ENCODE measurements around the gene CDADC1.
A peak's percentile ranks its signal among the peaks of the same experiment; 100 is the strongest.

The CDADC1 gene

DNA sequence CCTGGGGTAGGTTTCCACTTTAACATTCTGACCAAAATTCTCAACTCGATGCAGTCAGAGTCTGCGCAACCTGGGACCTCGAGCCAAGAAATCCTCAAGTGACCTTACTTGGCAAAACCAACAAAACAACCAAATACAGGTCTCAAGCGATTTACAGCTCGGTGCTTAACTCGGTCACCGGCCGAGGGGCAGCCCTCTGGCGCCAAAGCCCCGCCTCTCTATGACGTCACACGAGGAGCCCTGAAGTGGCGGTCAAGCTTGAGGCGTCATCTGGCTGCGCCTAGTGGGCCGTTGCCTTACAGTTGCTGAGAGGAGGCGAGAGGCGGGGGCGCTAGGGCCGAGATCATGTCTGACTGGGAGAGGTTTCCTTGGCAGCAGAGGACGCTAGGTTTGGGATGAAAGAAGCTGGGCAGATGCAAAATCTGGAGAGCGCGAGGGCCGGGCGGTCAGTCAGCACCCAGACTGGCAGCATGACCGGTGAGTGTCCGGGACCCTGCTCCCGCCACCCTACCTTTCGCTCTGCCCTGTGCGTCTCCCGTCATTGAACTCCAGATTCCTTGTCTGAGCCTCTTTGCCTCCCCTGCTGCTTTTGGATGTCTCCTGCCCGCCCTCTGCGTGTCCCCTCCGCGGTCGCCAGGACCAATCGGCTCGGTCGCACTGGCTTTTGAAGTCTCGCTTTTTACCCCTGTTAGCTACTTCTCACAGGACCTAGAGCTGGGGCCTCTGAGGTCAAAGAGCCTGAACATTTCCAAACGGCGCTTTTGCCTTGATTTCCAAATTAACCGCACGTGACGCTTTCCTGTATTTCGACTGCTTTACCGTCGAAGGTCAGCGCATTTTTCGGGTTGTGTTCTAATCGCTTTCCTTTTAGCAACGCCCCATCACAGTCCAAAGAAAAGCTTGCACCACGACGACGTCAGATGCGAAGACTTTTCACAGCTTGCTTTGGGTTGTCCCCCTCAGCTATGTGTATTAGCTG lies at the start of gene CDADC1:
Gene CDADC1, plus strand, starts transcription at position 283 of the 979 bp plus-strand sequence. Its CDS starts 113 bp downstream, at position 396.
- peak; percentile 82 for DNase-seq

DNA sequence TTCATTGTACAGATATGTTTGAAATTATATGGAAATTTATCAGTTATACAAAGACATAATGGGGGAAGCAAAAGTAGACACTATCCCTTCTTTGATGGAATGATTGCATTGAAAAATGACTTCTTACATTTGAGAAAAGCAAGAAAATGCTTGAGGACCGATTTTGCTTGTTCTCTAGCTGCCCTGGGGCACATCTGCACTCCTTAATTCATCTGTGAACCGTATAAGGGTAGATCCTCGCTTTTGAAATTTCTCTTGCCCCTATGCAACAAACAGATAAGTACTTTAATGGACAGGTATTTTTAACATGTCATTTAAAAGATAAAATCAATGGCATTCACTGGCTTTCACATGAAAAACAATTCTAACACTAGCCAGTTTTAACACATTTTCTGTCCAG lies 41.1 kb upstream of the CDADC1 start:
- DNase-seq: no peak

DNA sequence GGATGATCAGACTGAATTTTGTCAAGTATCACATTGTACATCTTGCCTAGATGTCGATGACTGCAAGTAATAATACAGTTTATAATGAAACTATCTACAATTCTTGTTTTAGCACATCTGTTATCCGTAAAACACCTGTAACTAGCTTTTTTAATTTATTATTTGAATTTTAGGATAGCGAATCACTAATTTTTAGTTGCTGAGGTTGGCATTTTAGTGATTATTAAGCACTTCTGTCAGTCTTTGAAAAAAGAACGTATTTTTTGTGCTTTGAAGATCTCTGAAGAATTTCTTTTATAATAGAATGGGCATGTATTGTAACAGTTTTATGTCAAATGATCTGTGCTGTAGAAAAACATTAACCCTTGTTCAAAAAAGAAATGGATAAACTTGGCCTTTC lies 39.1 kb upstream of the CDADC1 start:
- no peak for DNase-seq

DNA sequence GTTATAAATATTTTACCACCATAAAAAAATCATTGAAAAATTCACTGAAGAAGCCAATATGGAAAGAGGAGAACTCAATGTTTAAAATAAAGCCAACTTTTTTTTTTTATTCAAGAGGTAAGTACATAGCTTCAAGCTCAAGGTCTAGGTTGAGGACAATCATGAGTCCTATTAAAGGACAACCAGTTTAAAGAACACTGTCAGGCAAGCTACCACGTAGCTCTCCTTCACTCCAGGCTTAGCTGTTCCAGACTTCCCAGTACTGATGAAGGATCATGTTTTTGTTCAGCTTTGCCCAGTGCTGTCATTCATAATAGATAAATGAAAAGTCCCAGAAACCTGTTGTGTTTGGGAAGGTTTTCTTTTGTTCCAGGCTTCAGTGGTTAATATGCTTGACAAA lies 37.6 kb upstream of the CDADC1 start:
- no peak for DNase-seq

DNA sequence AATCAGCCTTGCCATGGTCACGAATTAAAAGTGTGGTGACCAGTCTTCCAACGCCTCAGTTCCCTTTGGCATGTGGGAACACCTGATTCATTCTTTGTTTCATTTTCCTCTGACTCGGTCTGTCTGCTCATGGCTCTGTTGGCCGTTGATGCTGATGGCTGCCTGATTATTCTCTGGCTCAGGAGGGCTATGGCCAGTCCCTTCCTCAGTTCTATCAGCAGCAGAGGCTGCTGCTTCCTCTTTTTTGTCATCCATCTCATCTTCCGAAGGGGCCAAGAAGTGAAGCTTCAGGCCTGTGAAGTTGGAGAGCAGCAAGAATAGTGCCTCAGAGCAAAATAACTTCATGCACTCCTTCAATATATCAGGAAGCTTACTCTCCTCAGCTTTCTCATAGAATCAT lies 37.1 kb upstream of the CDADC1 start:
- no peak for DNase-seq

DNA sequence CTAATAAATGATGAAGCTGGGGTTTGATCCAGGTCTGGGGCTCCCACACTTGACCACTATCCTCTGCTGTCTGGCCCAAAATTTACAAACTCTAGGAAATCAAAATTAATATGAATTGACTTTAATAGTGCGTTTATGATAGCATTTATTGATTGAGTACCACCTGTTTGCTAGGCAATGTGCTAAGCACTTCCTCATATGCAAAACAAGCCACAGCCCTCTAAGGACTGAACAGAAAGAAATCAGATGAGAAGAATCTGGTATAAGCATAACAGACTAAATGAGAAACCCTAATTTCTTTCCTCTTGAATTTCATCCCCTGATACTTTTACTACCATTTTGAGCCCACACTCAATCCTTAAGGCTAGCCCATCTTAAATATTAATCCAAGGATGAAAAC lies 34.2 kb upstream of the CDADC1 start:
- DNase-seq: no peak

DNA sequence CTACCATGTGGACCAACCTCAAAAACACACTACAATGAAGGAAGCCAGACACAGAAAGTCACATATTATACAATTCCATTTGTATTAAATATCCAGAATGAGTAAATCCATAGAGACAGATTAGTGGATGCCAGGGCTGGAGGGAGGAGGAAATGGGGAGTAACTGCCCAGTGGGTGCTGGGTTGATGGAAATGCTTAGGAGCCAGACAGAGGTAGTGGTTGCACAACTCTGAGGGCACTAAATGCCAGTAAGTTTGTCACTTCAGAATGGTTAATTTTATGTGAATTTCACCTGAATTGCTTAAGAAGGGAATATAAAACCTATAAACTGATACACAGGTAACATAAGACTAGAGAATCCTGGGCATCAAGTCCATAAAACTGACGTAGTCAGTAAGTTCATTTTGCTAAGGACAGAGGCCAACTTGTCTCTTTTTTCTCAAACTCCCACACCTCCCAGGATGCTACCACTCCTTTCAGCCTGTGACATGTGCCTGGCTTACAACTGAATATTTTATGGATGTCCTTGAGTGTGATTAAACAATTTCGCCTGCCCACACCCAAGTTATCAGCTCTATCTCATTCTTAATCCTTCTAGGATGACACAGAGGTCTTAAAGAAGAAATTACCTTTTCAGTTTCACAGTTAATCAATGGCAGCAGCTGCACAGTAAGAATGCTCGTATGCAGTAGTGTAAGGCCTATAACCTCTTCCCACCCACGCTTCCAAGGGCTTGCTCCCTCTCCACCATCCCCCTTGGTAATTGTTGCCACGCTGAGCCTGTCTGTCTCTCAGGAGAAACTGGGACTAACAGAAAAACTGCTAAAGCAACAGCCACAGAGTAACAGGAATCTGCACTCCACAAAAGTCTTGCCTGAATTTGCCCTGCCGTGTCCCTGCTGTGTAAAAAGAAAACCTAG lies 33.5 kb upstream of the CDADC1 start:
- no peak for DNase-seq

DNA sequence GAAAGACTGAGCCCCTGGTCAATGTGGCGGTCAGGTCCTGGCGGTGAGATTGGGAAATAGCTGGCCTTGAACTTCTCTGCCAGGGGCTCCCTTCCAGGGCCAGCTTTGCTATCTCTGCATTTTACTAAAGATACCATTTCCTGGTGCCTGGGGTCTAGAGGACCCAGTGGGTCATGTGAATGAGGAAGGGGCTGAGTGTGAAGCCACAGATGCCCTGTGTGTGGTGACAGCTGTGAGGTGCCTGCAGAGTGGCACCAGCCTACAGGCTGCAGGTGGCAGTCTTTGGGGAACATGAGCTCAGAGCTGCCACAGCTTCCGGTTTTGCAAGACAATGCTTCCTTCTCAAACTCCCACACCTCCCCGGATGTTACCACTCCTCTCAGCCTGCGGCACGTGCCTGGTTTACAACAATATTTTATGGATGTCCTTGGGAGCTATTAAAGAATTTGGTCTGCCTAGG lies 32.8 kb upstream of the CDADC1 start:
- peak; percentile 45 for DNase-seq

DNA sequence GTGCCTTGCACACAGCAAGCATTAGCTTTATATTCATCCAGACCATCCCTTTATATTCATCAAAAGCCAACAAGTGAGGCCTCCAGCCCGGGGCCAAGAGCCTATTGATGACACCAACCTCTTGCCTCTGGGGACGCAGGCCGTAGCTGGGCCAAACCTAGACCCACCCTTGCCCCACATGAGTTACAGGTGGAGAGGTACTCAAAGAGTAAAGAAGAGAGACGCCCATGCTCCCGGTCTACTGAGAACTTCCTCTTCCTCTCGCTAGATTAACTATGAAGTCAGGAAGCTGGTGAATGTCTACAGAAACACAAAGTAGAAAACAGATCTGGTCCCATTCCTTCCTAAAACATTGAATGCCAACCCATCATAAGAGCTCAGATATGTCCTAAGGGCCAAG lies 31.4 kb upstream of the CDADC1 start:
- no peak for DNase-seq

DNA sequence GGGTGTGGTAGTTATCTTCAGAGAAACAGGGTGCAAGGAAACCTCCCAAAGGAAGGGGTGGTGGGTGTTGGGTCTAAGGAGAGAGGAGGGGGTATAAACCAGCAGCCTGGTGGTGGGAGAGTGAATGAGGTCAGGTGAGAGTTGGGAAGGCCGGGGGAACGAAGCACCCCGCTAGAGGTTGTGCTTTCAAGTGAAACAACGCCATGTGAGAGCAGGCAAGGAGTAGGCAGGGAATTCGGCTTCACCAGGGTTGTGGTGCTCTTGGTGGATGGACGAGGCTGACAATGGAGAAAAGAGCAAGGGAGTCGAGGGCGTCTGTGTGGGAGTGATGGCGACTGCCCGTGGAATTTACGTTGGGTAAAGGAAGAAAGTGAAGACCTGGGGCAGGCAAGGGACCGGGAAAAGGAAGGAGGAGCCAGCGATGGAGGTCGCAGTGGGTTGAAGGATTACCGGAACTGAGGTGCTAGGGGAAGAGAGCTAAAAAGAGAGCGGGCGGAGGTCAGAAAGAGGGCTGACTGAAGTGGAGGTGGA lies 29.7 kb upstream of the CDADC1 start:
- DNase-seq: no peak

DNA sequence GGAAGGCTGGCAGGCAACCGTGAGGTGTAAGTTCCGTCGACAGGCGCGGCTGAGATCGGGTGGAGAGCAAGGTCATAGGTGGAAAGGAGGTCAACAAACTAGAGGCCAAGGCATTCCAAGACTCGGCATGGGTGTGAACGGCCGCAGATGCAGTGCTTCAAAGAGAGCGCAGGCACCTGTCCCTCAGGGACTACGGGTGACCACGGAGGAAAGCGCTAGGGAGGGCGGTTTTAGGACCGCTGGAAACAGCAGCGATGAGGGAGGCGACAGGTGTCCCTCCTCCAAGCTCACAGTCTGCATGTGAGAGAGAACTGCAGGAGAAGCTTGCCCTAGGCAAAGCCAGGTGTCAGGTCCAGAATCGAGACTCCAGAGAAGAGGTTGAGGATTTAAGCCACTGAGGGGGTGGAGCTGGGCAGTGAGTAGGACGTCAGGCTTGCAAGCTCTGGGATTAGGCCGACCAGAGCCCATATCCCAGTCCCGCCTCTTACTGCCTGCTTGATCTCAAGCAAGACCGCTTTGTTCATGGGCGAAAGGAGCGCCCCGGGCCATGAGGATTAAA lies 29.2 kb upstream of the CDADC1 start:
- no peak for DNase-seq

DNA sequence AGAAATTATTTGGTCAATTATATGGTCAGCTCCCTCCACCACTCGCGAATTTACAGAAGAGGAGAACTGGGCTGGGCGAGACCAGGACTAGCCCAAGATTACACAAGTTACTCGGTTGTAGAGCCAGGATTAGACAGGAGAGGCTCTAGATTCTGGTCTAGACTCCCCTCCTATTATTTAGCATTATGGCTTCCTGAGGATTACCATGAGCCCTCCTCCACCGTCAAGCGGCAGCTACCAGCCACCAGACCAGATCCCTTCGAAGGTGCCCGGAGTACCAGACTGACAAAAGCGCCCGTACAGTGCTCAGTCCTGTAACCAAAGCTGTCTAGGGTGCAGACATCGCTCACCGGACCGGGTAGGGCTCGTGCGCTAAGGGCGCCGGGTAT lies 28.1 kb upstream of the CDADC1 start:
- no peak for DNase-seq

DNA sequence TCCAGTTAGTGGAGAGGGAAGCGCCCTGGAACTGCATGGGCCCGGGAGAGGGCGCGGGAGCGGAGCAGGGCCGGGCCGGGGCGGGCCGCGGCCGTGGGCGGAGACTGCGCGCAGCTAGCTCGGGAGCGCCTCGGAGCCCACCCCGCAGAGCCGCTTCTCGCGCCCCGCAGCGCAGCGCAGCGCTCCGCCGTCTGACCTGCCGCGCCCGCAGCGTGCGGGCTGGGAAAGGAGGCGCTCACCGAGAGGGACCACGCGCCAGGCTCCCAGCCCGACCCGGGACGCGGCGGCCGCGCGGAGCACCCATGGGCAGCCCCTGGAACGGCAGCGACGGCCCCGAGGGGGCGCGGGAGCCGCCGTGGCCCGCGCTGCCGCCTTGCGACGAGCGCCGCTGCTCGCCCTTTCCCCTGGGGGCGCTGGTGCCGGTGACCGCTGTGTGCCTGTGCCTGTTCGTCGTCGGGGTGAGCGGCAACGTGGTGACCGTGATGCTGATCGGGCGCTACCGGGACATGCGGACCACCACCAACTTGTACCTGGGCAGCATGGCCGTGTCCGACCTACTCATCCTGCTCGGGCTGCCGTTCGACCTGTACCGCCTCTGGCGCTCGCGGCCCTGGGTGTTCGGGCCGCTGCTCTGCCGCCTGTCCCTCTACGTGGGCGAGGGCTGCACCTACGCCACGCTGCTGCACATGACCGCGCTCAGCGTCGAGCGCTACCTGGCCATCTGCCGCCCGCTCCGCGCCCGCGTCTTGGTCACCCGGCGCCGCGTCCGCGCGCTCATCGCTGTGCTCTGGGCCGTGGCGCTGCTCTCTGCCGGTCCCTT lies 27.5 kb upstream of the CDADC1 start, which contains the start of gene MLNR:
Gene MLNR, plus strand, starts transcription at position 303 of the 820 bp plus-strand sequence. Its CDS starts 0 bp downstream, at position 303.
- DNase-seq: peak; percentile 61

DNA sequence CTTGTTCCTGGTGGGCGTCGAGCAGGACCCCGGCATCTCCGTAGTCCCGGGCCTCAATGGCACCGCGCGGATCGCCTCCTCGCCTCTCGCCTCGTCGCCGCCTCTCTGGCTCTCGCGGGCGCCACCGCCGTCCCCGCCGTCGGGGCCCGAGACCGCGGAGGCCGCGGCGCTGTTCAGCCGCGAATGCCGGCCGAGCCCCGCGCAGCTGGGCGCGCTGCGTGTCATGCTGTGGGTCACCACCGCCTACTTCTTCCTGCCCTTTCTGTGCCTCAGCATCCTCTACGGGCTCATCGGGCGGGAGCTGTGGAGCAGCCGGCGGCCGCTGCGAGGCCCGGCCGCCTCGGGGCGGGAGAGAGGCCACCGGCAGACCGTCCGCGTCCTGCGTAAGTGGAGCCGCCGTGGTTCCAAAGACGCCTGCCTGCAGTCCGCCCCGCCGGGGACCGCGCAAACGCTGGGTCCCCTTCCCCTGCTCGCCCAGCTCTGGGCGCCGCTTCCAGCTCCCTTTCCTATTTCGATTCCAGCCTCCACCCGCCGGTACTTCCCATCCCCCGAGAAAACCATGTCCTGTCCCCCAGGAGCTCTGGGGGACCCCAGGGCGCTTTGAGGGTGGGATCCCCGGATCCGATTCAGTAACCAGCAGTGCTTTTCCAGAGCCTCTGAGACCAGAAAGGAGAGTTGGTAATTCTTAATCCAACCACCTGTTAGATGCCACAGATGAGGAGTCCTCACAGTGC lies 26.7 kb upstream of the CDADC1 start:
- DNase-seq: no peak

DNA sequence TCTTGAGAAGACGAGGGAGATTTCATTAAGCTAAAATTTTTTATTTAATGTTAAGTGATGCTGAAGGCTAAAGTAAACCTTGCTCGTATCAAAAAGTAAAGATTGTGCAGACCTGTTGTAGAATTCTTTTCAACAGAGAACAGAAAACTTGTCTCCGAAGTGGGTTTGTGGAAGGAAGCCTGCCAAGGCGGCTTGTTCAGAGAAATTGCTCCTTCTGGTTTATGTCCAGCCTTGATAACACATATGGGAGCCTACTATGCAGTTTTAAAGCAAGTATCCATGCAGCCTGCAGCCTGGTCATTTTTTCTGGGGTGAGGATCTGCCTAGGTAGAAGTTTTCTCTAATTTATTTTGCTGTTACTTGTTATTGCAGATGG lies 26.1 kb upstream of the CDADC1 start:
- DNase-seq: no peak

DNA sequence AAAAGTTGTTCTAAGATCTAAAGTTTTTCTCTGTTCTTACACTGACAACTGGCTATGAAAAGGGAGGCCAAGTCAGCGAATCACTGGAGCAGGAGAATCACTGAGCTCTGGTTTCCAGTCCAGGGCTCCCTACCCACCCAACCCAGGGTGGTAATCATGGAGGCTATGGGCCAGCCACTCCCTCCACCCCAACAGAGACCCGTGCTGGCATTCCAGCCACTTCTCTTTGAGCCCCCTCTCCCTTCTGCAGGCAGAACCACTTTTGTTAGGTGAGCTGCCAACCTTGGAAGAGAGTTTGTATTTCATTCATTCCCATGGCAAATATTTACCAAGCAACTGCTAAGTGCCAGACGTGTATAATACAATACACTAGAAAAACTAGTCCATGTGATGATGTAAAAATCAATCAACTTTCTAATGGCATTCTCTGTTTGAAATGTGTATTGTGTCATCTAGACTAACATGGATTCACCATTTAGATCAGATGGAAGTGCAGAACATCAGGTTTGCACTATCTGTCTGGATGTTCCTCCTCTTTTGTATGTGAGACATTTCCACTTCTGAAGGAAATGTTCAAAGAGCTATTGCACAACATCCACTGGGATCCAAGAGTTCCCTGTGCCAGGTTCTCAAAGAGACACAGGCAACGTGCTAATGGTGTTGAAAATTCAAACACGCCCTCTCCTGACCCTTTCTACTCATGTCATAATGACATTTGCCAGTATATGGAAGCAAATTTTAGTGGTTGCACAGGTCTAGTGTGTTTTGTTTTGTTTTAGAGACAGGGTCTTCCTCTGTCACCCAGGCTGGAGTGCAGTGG lies 22.3 kb upstream of the CDADC1 start:
- DNase-seq: no peak

DNA sequence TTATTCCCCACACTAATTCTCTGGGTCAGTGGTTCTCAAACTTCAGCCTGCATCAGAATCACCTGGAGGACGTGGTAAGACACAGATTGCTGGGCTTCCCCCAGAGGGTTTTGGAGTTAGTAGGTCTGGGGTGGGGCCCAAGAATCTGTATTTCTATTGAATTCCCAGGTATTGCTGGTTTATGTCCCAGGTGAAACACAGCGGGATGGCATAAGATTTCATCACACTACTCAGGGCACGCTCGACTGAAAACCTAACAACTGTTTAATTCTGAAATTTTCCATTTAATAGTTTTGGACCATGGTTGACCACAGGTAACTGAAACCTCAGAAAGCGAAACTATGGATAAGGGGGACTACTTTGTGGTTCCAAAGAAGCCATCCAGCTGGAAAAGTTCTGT lies 21.1 kb upstream of the CDADC1 start:
- DNase-seq: no peak

DNA sequence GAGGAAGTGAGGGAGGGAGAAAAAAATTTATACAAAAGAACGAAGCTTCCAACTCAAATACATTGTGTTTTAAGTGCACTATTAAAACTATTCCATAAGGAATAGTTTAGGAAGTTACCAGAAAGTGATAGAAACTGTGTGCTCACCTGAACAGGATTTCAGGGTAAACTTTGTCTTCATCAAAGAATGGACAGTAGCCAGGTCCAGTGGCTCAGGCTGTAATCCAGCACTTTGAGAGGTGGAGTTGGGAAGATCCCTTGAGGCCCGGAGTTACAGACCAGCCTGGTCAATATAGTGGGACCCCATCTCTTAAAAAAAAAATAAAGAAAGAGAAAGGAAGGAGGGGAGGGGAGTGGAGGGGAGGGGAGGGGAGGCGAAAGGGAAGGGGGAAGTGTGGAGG lies 13.0 kb upstream of the CDADC1 start:
- DNase-seq: no peak

DNA sequence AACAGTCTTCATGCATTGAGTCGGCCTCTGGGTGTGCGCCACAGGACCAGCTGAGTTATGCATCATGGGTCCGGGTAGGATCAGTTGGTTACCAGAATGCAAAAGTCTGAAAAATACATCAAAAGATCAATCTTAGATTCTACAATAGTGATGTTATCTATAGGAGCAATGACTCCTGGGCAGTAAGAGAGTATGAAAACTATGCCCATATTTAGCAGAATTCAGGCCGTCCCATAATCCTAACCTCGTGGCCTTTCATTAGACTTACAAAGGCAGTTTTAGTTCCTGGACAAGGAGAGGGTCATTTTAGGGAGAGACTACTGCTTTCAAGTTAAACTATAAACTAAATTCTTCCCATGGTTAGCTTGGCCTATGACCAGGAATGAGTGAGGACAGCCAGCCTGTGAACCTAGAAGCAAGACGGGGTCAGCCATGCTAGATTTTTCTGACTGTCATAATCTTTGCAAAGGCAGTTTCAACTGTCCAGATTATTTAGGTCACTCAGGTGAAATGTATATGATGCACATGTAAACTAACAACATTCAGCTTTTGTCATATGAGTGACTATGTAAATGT lies 11.8 kb upstream of the CDADC1 start:
- DNase-seq: no peak

DNA sequence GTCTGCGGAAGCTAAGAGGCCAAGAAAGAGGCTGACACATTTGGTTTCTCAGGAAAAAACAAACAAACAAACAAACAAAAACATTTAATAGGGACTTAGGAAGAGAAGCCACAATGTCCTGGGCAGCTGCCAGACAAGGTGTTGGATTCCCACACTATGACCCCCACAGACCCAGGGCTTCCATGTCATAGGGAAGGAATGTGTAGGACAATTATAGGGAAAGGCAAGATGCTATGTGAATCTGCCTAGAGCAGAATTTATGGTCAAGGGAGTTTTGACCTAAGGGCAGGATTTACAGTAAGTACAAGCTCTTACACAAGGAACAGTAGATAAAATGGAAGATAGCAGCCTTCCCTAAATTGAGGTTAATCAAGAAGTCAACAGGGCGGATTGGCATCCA lies 9.1 kb upstream of the CDADC1 start:
- no peak for DNase-seq

Data from activated naive CD4-positive, alpha-beta T cell treated with anti-CD3 and anti-CD28 coated beads, Interleukin-2, amount 50 U/mL, for 16 hours (primary cell).